ENCODE results near the gene KLK1. TPM values are rescaled to one million over a fixed set of nuclear protein-coding genes. Genes with fewer than 3 reads are reported as not detected.

Gene KLK1
- total RNA-seq, 4 donors from 2014 or later, result 0.82 TPM; not detected in 3

- intact Hi-C loops (cut with DNase I; ENCODE audit: low total_unique reads), result no loop called here
- H3K9me3 ChIP-seq, result no peaks in the 10 kb centered on the region
- peaks cover 0 to under 1% of the 10 kb centered on the region in 2 donors for H3K4me1 ChIP-seq
- H3K4me3 ChIP-seq, result no peak overlapping the region
- no peak overlapping the region for H3K27ac ChIP-seq
- H3K27me3 ChIP-seq, result no peaks in the 10 kb centered on the region
- no peaks in the 10 kb centered on the region for H3K36me3 ChIP-seq
- no peak for TF ChIP-seq POLR2A (IDR thresholded peaks at IDR 0.05)
- no peak for DNase-seq
Observed at GRCh38 chr19:50808856-50809255, 14.7 kb downstream of the KLK1 start.

- Histone ChIP-seq H3K36me3 (no peaks in the 10 kb centered on the region), H3K9me3 (no peaks in the 10 kb centered on the region), H3K27me3 (no peaks in the 10 kb centered on the region), H3K4me1 (peaks cover 0 to 11% of the 10 kb centered on the region in 2 donors), H3K27ac (peak overlapping the region; percentile 97 to 98), H3K4me3 (peak overlapping the region; percentile 74 to 85)
- DNase-seq, result peak; percentile 98 to 99
- intact Hi-C loops (cut with DNase I; ENCODE audit: low total_unique reads), result no loop called here
- TF ChIP-seq CTCF (IDR thresholded peaks at IDR 0.05) (peak in 1 of 4 experiments; percentile 13), POLR2A (IDR thresholded peaks at IDR 0.05) (peak; percentile 6 to 42)
Observed at GRCh38 chr19:50804420-50805272, 18.9 kb downstream of the KLK1 start.

- TF ChIP-seq POLR2A (IDR thresholded peaks at IDR 0.05), result no peak
- no peak for TF ChIP-seq CTCF (IDR thresholded peaks at IDR 0.05)
- Histone ChIP-seq H3K27ac (peak overlapping the region; percentile 97 to 98), H3K27me3 (no peaks in the 10 kb centered on the region), H3K4me1 (peaks cover 0 to 11% of the 10 kb centered on the region in 2 donors), H3K36me3 (no peaks in the 10 kb centered on the region), H3K4me3 (peak overlapping the region; percentile 74 to 85), H3K9me3 (no peaks in the 10 kb centered on the region)
- intact Hi-C loops (cut with DNase I; ENCODE audit: low total_unique reads), result no loop called here
- no peak for DNase-seq
Observed at GRCh38 chr19:50803633-50804419, 19.8 kb downstream of the KLK1 start.

- intact Hi-C loops (cut with DNase I; ENCODE audit: low total_unique reads), result no loop called here
- DNase-seq, result no peak
- Histone ChIP-seq H3K4me3 (no peak overlapping the region), H3K27me3 (no peaks in the 10 kb centered on the region), H3K9me3 (no peaks in the 10 kb centered on the region), H3K4me1 (peaks cover 0 to 11% of the 10 kb centered on the region in 2 donors), H3K36me3 (no peaks in the 10 kb centered on the region), H3K27ac (no peak overlapping the region)
- TF ChIP-seq CTCF (IDR thresholded peaks at IDR 0.05) (no peak), POLR2A (IDR thresholded peaks at IDR 0.05) (no peak)
Observed at GRCh38 chr19:50801107-50801506, 22.5 kb downstream of the KLK1 start.

GRCh38 chr19:50799547-50799851 lies 24.1 kb downstream of the KLK1 start:
- H3K4me1 ChIP-seq, result peaks cover 0 to 11% of the 10 kb centered on the region in 2 donors
- H3K9me3 ChIP-seq, result no peaks in the 10 kb centered on the region
- intact Hi-C loops (cut with DNase I; ENCODE audit: low total_unique reads), result no loop called here
- H3K27me3 ChIP-seq, result no peaks in the 10 kb centered on the region
- no peak for DNase-seq
- TF ChIP-seq CTCF (IDR thresholded peaks at IDR 0.05), result no peak
- TF ChIP-seq POLR2A (IDR thresholded peaks at IDR 0.05), result no peak
- H3K4me3 ChIP-seq, result no peak overlapping the region
- H3K36me3 ChIP-seq, result no peaks in the 10 kb centered on the region
- H3K27ac ChIP-seq, result no peak overlapping the region
